A549 (cell line): ENCODE results near the gene SEC31B. TPM values are rescaled to one million over a fixed set of nuclear protein-coding genes. Genes with fewer than 3 reads are reported as not detected.

Source experiments
- ATAC-seq, 2 experiments: fragments of 200-7000 bp in 1 of 2; fragments of >200 bp in 1 of 2; cut with Nextera tagmentation in 1 of 2; cut with Tn5 transposase in 1 of 2; 3 replicates each; pipeline versions ENCODE4 v1.8.0 to v1.9.1; 2018 to 2020; ENCODE audit warnings: mild to moderate bottlenecking in 1 of 2, moderate library complexity in 1 of 2
- CTCF ChIA-PET: fragments of 300-600 bp; sonication (Branson Sonifier 250); formaldehyde crosslinking; extraction: SDS; loops from one replicate; lab custom pipeline; 2021; ENCODE audit warnings: antibody characterized with exemption, inconsistent platforms; lab: Yijun Ruan, JAX
- POLR2A ChIA-PET: fragments of 350-600 bp; formaldehyde crosslinking; extraction: SDS; loops from one replicate; lab custom pipeline; 2021; ENCODE audit warnings: antibody characterized with exemption, inconsistent platforms; lab: Yijun Ruan, JAX
- DNase-seq, 2 experiments: peaks; one replicate each; pipeline versions ENCODE4 v3.0.0 to v3.0.0-alpha.2; 2011 to 2016; ENCODE audit warnings: low read depth in 1 of 2, low spot score in 1 of 2
- FAIRE-seq: peaks from 2 replicates; lab custom pipeline; 2011; peaks lifted over from hg19 to GRCh38; lab: Jason Lieb, UNC
- H3K27ac ChIP-seq, 2 experiments: fragments of >200 bp; sonication (Bioruptor Twin); formaldehyde crosslinking; 3 replicates each; pipeline ENCODE4 v1.5.1; 2016 to 2017
- H3K4me1 ChIP-seq: fragments of >200 bp; sonication (Bioruptor Twin); formaldehyde crosslinking; 3 replicates; pipeline ENCODE4 v1.6.1; 2016
- H3K4me2 ChIP-seq: fragments of >200 bp; sonication (Bioruptor Twin); formaldehyde crosslinking; 3 replicates; pipeline ENCODE4 v1.6.1; 2016
- H3K4me3 ChIP-seq: fragments of >200 bp; sonication (Bioruptor Twin); formaldehyde crosslinking; 3 replicates; pipeline ENCODE4 v1.5.1; 2016
- H3K9me3 ChIP-seq: fragments of >200 bp; sonication (Bioruptor Twin); formaldehyde crosslinking; 3 replicates; pipeline ENCODE4 v1.6.1; 2016
- EHF ChIP-seq: fragments of 250-450 bp; sonication (Bioruptor Pico); IDR thresholded peaks from 2 replicates; pipeline ENCODE4 v1.5.0; 2020; ENCODE audit warnings: mild to moderate bottlenecking
- EHMT2 ChIP-seq: fragments of 200-600 bp; sonication (generic); IDR thresholded peaks from 2 replicates; pipeline ENCODE4 v1.6.1; 2016; ENCODE audit warnings: antibody characterized with exemption, low read depth, mild to moderate bottlenecking, moderate library complexity
- HOXB5 ChIP-seq: fragments of 250-450 bp; sonication (Bioruptor Pico); IDR thresholded peaks from 2 replicates; pipeline ENCODE4 v1.5.0; 2020; ENCODE audit warnings: mild to moderate bottlenecking, moderate library complexity
- JUN ChIP-seq, 2 experiments: fragments of >200 bp; sonication (Bioruptor Twin); formaldehyde crosslinking; IDR thresholded peaks; 2 replicates in 1 of 2; 3 replicates in 1 of 2; pipeline ENCODE4 v1.6.1; 2016 to 2017
- KDM1A ChIP-seq: fragments of 200-600 bp; sonication (generic); IDR thresholded peaks from 2 replicates; pipeline ENCODE4 v1.6.1; 2016; ENCODE audit warnings: low read depth, mild to moderate bottlenecking
- NPAS2 ChIP-seq: fragments of 250-450 bp; sonication (Bioruptor Pico); IDR thresholded peaks from 2 replicates; pipeline ENCODE4 v1.8.0; 2022; ENCODE audit warnings: mild to moderate bottlenecking, moderate library complexity, borderline replicate concordance
- NR3C1 ChIP-seq: fragments of >200 bp; sonication (Bioruptor Twin); formaldehyde crosslinking; IDR thresholded peaks from 3 replicates; pipeline ENCODE4 v1.6.1; 2017
- SREBF2 ChIP-seq: fragments of 450-650 bp; IDR thresholded peaks from 2 replicates; pipeline ENCODE4 v1.6.1; 2014; ENCODE audit warnings: mild to moderate bottlenecking, moderate library complexity
- ZNF302 ChIP-seq: fragments of 250-450 bp; sonication (Bioruptor Pico); IDR thresholded peaks from 2 replicates; pipeline ENCODE4 v1.9.0; 2021; ENCODE audit warnings: inconsistent platforms, mild to moderate bottlenecking, moderate library complexity
- ZSCAN20 ChIP-seq: fragments of 250-450 bp; sonication (Bioruptor Pico); IDR thresholded peaks from 2 replicates; pipeline ENCODE4 v1.8.0; 2022; ENCODE audit warnings: mild to moderate bottlenecking, moderate library complexity
- WGBS: methylation state at CpG from one replicate; pipeline ENCODE4 v1.1.6; 2017; ENCODE audit errors: missing lambda C conversion rate; 5-methylcytosine and 5-hydroxymethylcytosine counted together
- polyA plus RNA-seq, 4 experiments: library from polyadenylated mRNA; depleted of rRNA in 3 of 4; stranded (reverse); fragments of >200 nt; fragmentation: RNase III in 1 of 4; extraction: RNeasy Plus Mini Kit Qiagen cat#74134 plus additional on column Dnase treatment in 1 of 4; gene quantifications; 2 replicates in 3 of 4; 3 replicates in 1 of 4; pipeline ENCODE4 v1.2.3, GENCODE V29; 2011 to 2017
- TF ChIP-seq, protein P1 (sequence below): fragments of 200-600 bp; sonication (generic); IDR thresholded peaks from 2 replicates; pipeline ENCODE4 v1.6.1; 2016; ENCODE audit warnings: antibody characterized with exemption, mild to moderate bottlenecking, moderate library complexity
- TF ChIP-seq, protein P2 (sequence below): IDR thresholded peaks from 2 replicates; pipeline ENCODE4 v1.6.1; 2012

Gene SEC31B
- polyA plus RNA-seq, 2 of the 4 experiments (the other 2 are of a cell fraction) = 6.2 to 7.1 TPM

DNA sequence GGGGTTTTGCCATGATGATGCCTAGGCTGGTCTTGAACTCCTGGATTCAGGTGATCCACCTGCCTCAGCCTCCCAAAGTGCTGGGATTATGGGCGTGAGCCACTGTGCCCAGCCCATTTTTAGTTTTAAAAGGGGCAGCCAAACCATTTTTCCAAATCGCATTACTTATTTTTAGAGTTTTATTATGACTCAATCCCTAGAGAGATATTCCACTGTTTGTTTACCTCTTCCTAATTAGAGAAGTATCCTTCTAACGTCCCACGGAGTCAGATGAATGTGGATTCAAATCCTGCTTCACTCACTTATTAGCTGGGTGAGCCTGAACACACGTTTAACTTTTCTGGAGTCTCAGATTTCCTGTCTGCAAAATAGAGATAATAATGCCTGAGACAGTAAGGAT is 41.7 kb downstream of the SEC31B start:
- Histone ChIP-seq H3K4me3 (no peak overlapping the region), H3K4me2 (no peak overlapping the region), H3K4me1 (0 out of 3 replicates have a peak, but pooled peaks cover 3% of the 10 kb centered on the region), H3K27ac (no peak overlapping the region), H3K9me3 (no peaks in the 10 kb centered on the region)
- DNase-seq = no peak
- no peak for ATAC-seq
- FAIRE-seq = no peak
- 7% methylated on average over 5 of the region's 5 CpGs for WGBS
- no peak for TF ChIP-seq NR3C1
- TF ChIP-seq, protein P1, sequence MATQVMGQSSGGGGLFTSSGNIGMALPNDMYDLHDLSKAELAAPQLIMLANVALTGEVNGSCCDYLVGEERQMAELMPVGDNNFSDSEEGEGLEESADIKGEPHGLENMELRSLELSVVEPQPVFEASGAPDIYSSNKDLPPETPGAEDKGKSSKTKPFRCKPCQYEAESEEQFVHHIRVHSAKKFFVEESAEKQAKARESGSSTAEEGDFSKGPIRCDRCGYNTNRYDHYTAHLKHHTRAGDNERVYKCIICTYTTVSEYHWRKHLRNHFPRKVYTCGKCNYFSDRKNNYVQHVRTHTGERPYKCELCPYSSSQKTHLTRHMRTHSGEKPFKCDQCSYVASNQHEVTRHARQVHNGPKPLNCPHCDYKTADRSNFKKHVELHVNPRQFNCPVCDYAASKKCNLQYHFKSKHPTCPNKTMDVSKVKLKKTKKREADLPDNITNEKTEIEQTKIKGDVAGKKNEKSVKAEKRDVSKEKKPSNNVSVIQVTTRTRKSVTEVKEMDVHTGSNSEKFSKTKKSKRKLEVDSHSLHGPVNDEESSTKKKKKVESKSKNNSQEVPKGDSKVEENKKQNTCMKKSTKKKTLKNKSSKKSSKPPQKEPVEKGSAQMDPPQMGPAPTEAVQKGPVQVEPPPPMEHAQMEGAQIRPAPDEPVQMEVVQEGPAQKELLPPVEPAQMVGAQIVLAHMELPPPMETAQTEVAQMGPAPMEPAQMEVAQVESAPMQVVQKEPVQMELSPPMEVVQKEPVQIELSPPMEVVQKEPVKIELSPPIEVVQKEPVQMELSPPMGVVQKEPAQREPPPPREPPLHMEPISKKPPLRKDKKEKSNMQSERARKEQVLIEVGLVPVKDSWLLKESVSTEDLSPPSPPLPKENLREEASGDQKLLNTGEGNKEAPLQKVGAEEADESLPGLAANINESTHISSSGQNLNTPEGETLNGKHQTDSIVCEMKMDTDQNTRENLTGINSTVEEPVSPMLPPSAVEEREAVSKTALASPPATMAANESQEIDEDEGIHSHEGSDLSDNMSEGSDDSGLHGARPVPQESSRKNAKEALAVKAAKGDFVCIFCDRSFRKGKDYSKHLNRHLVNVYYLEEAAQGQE = no peak
- ChIA-PET CTCF (interaction anchor here (25.5 kb wide), 1 partner anchor 35 kb away, joined by 381 read pairs; the partner anchor contains the start of gene SEC31B), POLR2A (no interaction called here)

DNA sequence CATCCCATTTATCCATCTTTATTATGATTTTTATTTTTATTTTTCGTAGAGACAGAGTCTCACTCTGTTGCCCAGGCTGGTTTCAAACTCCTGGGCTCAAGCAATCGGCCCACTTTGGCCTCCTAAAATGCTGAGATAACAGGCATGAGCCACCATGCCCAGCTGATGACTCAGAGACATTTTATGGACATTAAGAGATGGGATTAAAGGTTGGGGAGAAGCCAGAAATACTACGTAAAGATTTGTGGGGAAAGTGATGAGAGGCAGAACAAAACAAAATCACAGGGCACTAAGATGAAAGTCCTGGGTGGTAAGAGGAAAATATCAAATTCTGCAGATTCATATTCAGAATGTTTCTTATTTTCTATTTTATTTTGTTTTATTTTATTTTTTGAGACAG is 49.3 kb downstream of the SEC31B start:
- Histone ChIP-seq H3K4me1 (no peaks in the 10 kb centered on the region), H3K4me2 (no peak overlapping the region), H3K27ac (no peak overlapping the region), H3K4me3 (no peak overlapping the region), H3K9me3 (no peaks in the 10 kb centered on the region)
- 32% methylated on average over 3 of the region's 3 CpGs for WGBS
- DNase-seq = no peak
- ChIA-PET CTCF (interaction anchor here (0.7 to 4.1 kb wide), 3 partner anchors 12 to 37 kb away, joined by 3 to 26 read pairs (median 10); no protein-coding TSS in a partner anchor), POLR2A (interaction anchor here (0.7 kb wide), 1 partner anchor 65 kb away, joined by 3 read pairs; the partner anchor contains the start of gene HIF1AN)
- FAIRE-seq = no peak
- TF ChIP-seq, protein P2, sequence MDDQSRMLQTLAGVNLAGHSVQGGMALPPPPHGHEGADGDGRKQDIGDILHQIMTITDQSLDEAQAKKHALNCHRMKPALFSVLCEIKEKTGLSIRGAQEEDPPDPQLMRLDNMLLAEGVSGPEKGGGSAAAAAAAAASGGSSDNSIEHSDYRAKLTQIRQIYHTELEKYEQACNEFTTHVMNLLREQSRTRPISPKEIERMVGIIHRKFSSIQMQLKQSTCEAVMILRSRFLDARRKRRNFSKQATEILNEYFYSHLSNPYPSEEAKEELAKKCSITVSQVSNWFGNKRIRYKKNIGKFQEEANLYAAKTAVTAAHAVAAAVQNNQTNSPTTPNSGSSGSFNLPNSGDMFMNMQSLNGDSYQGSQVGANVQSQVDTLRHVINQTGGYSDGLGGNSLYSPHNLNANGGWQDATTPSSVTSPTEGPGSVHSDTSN = no peak
- ATAC-seq = no peak

DNA sequence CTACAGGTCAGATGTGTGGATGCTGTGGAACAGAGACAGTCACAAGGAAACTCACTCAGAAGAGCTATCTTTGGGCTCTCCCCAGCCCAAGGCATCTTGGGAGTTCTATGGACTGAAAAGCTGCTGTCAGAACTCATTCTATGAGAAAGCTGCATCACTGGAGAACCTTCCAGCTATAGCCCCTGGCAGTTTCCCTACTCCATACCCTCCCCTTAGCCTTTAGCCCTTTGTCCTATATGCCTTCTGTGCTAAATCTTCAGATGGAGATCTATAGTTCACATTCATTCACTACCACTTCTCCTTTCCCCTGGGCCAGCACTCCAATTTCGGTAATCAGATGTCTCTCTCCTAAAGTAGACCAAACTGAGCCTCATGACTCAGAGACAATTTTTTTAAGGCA is 49.9 kb downstream of the SEC31B start:
- no peak for FAIRE-seq
- no peaks in the 10 kb centered on the region for H3K4me1 ChIP-seq
- no peak overlapping the region for H3K4me3 ChIP-seq
- ATAC-seq = no peak
- TF ChIP-seq SREBF2 (no peak), NPAS2 (CRISPR knock-in tag) (no peak), JUN (IDR thresholded peaks at IDR 0.05) (no peak), KDM1A (no peak), EHMT2 (no peak), ZNF302 (CRISPR knock-in tag) (no peak), ZSCAN20 (CRISPR knock-in tag) (no peak)
- TF ChIP-seq, all 56 proteins: peak for 0
- WGBS = 67% methylated on average over 1 of the region's 1 CpG
- Histone ChIP-seq H3K9me3 (no peaks in the 10 kb centered on the region), H3K27ac (no peak overlapping the region), H3K4me2 (no peak overlapping the region)
- POLR2A ChIA-PET = no interaction called here
- CTCF ChIA-PET = interaction anchor here (1.3 to 4.1 kb wide), 3 partner anchors 12 to 36 kb away, joined by 10 to 27 read pairs (median 26); no protein-coding TSS in a partner anchor
- no peak for DNase-seq

DNA sequence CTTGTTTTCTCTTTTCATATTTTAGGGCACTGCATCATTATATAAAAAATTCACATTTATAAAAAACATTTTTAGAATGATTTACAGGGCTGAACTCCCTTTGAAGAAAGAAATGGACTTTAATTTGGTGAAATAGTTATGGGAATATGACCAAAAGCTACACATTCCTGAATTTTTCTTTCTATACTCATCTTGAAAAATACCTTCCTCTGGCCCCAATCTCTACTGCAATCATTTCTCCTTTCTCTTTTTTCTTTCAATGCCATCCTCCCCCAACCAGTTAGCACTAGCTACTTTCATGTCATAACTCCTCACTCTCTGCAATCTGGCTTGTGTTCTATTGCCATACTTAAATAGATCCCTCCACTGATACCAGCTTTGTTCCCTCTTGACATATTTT is 50.7 kb downstream of the SEC31B start:
- FAIRE-seq (no peak), DNase-seq (no peak), ATAC-seq (no peak)
- no peak overlapping the region for H3K27ac ChIP-seq
- CTCF ChIA-PET = interaction anchor here (1.3 to 4.1 kb wide), 5 partner anchors 13 to 410 kb away, joined by 4 to 27 read pairs (median 4); no protein-coding TSS in a partner anchor
- no peaks in the 10 kb centered on the region for H3K9me3 ChIP-seq
- no peak for TF ChIP-seq HOXB5
- TF ChIP-seq EHF (CRISPR knock-in tag) = no peak
- TF ChIP-seq EHMT2 = no peak
- POLR2A ChIA-PET = no interaction called here
- no peak overlapping the region for H3K4me2 ChIP-seq
- no peaks in the 10 kb centered on the region for H3K4me1 ChIP-seq
- H3K4me3 ChIP-seq = no peak overlapping the region
